Activated gamma-delta T cell treated with anti-CD3 and anti-CD28 coated beads, Interleukin-2, amount 50 U/mL, for 16 hours (primary cell): ENCODE results near the gene AKT3.

Experiments used
- DNase-seq: peaks from one replicate; pipeline ENCODE4 v3.0.0-alpha.2; 2020; ENCODE audit warnings: low read depth

The AKT3 gene

GRCh38 chr1:243507001-243507671 is 342.9 kb downstream of the AKT3 start:
- DNase-seq = no peak

- no peak for DNase-seq
Observed at GRCh38 chr1:243505986-243506689, 343.9 kb downstream of the AKT3 start.

- no peak for DNase-seq
Observed at GRCh38 chr1:243503155-243503554, 346.9 kb downstream of the AKT3 start.

DNA sequence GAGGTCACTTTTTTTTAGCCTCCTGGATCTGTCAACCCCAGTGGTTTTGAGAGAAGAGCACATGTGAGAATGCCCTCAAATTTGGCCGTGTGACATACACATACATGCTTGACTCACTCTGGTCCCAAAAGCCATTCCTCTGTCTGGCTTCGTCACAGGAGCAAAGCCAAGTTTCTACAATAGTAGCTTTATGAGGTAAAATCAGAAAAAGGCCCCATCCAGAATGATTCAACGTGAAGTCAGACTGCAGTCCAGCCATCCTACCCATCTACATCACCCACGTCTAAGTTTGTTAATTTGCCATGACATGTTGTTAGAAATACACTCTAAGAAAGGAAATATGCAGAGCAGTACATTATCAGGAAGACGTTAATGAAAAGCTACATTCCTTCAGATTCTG is 349.0 kb downstream of the AKT3 start:
- no peak for DNase-seq

- DNase-seq = no peak
Observed at GRCh38 chr1:243500512-243500911, 349.5 kb downstream of the AKT3 start.

- DNase-seq = no peak
Observed at GRCh38 chr1:243499711-243500110, 350.3 kb downstream of the AKT3 start.

- no peak for DNase-seq
Observed at GRCh38 chr1:243499248-243499647, 350.8 kb downstream of the AKT3 start.

DNA sequence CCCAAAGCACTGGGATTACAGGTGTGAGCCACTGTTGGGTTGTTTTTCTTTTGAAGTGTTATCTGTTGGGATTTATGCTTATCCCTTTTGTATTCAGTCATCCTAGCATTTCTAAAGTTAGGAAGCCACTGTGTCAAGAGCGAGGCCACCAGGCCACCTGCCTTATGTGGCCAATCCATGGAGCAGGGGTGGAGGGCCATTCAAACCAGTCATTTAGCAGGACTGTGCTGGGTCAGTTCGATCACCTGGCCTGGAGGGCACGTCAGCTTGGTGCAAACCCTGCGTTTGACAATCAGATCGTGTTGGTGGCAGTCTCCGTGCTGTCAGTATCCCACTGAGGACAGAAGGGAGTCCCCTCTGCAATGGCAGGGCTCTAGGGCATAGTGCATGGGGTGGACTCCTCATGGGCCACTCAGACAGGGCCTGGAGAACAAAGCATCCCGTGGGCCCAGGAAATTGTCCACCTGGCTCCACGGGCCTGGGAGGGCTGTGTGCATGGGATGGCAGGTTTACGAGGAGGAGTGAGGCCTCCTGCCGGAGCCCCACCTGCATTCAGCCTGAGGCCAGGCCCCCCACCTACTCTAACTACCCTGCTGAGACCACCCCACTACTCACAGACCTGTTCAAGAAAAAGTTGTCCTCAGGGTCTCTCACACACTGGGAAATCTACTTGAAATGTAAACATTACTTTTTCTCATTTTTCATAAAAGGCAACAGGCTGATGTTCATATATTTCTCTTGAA is 351.9 kb downstream of the AKT3 start:
- DNase-seq = no peak

DNA sequence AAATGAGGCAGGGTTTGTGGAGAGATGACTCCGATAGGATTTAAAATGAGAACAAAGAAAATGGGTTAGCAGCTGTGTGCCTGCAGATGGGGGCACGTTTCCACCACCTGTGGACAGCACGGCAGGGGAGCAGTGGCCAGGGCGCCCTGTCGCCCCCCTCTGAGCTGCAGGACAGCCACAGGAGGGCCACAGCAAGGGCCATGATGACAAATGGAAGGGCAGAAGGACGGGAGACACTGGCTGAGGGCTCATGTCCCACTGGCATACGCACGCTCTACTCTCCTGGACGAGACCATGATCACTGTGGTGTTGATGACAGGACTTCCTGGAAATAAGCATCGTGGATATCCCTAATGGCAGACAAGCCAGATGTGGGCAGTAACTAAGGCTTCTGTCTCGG is 353.2 kb downstream of the AKT3 start:
- no peak for DNase-seq

DNA sequence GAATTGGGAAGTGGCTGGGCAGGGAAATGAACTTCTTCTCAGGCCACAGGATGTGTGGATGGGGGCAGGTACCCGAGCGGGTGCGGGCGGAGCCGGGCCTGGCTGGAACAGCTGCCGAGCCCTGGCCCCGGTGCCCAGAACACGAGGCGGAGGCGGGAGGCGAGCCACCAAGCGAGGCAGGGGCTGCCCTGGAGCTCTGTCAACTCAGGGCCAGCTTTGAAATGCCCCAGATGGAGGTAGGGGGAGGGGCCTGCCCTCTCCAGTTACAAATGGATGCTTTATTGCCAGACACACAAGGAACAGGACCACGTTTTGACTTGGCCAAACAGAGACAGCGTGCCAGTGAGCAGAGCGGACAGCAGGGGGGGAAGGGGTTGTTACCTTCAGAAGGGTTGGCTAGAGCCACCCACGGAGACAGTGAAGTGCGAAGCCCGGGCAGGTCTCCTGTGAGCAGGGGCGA is 353.8 kb downstream of the AKT3 start:
- no peak for DNase-seq

GRCh38 chr1:243495442-243496186 is 354.4 kb downstream of the AKT3 start:
- no peak for DNase-seq

- no peak for DNase-seq
Observed at GRCh38 chr1:243494741-243495431, 355.2 kb downstream of the AKT3 start.

DNA sequence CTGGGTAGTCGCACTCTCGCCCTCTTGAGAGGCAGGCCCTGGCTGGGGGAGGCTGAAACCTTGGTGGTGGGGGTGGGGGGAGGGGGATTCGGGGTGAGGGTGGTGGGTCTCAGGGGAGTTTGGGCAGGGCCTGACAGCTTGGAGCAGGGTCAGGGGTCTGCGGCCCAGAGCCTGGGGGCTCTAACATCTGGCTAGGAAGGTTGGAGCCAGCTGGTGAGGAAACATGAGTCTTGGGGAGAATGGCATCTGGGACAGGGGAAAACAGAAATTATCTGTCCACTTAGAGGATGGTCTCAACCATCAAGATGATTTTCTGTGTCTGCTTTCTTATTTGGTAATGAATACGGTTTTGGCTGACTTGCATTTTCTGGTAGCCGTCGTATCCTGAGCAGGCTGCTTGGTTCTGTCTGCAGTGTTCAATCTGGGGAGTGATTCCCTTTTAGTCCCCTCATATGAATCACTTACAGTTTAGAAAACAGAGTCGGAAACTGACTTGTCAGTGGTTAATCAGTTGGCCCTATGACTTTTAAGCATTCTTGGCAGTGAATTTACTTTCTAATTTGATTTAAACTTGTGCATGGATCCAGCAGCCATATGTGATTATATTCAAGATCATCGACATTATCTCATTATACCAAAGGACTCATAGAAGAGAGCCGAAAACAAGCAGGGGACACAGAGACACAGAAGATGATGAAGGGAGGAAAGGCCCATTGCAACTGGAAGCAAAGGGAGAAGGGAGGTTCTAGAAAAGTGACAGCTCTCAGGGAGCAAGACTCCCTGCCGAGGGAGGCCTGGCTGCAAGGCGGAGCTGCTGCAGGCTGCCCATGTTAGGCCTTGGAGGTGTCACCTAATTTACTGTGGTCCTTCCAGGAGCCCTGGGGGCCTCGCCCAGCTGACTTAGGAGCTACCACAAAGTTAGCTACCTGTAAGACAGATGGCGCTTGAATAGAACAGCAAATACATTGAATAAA is 356.6 kb downstream of the AKT3 start:
- no peak for DNase-seq

DNA sequence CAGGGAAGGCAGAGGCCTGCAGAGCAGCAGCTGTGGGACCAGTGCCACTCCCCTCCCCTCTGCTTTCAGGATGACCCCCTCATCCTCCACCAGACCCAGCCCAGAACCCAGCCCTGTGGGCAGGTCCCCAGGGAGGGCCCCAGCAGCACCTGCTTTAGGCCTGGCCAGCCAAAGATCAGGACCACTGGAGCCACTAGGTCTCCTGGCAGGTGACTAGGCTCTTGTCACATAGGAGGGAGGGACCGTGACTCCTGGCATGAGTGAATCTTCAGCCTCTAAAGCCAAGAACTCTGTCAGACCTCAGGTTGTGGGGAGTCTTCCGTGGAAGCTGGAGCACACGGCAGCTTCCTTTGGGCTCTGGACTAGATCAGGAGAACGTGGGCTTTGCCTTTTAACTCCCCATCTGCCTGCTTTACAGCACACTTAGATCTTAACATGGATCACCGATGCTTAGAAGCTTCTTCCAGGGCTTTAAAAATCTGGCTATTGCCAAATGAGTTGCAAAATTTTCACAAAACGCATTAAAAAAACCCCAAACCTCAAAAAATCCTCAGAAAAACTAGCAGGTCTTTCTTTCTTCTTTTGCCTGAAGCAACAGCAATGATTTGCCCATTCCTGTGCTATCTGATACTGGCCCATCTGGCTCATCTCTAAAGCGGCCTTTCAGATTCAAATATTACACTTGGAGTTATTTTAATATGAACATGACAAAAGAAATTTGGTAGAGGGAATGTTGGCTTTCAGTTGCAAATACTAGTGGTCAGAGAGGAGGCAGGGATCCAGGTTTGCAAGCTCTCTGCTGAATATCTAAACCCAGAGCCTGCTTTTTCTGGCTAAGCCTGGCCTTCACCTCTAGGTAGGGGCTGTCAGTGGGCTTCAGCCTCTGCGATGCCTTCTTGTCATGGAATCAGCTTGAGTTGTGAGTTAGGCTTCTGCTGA is 359.0 kb downstream of the AKT3 start:
- DNase-seq = no peak

DNA sequence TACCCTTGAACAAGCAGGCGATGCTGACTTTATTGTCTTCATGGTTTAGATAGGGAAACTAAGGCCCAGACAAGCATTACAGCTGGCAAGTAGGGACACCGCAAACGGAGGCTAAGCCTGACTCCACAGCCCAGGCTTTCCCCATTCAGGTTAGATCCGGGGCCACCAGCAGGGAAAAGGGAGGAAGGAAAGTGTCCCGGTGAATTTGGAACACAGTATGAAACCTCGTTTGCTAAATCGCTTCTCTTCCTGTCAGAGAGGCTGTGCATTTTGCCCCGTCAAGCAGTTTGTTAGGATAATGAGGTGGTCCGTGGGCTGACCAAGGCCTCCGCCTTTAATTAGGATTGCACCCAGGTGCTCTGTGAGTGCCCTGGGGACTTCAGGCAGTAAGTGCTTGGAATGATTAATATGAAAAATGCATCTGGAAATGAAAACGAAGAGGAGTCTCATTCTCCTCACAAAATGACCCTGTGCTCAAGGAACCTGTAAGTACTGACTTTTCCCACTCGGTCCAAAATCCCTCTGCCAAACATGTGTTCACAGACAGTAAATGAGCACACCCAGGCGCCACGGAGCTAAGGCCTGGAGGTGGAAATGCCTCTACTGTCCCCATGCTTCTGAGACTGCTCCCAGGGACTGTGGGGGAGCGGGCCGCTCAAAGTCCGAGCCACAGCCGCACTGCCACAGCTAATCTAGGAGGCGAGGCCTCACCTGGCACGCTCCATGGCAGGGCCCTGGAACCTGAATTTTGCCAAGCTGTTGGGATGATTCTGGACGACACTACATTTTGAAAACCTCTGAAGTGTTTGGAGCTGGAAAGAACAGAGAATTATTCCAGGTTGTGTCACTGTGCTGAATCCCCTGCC is 360.1 kb downstream of the AKT3 start:
- no peak for DNase-seq

- DNase-seq = no peak
Observed at GRCh38 chr1:243489158-243489527, 360.9 kb downstream of the AKT3 start.

- DNase-seq = no peak
Observed at GRCh38 chr1:243488459-243489157, 361.4 kb downstream of the AKT3 start.
